ENCODE measurements around the gene TUBA1A.
A peak's percentile ranks its signal among the peaks of the same experiment; 100 is the strongest.
"Not testable (repeated sequence)": the region's sequence is repeated elsewhere in the genome, so short reads cannot be mapped to it uniquely, and the experiment has no call there.

The TUBA1A gene

GRCh38 chr12:49188916-49189367, at the start of gene TUBA1A:
TUBA1A (minus strand) TSS chr12:49189080; CDS start chr12:49188979, 101 bp downstream.
- peak; percentile 99 for DNase-seq (ENCODE audit: low read depth, low spot score)

GRCh38 chr12:49236423-49236822, 47.5 kb upstream of the TUBA1A start:
- DNase-seq (ENCODE audit: low read depth, low spot score): no peak

GRCh38 chr12:49233842-49234526, 45.1 kb upstream of the TUBA1A start:
- DNase-seq (ENCODE audit: low read depth, low spot score): no peak

- peak; percentile 88 for DNase-seq (ENCODE audit: low read depth, low spot score)
These were observed 44.3 kb upstream of the TUBA1A start for GRCh38 chr12:49232940-49233841.

GRCh38 chr12:49231878-49232655, 43.2 kb upstream of the TUBA1A start:
- DNase-seq (ENCODE audit: low read depth, low spot score): peak; percentile 54

GRCh38 chr12:49230805-49231194, 41.9 kb upstream of the TUBA1A start:
- no peak for DNase-seq (ENCODE audit: low read depth, low spot score)

GRCh38 chr12:49230176-49230804, 41.4 kb upstream of the TUBA1A start:
- DNase-seq (ENCODE audit: low read depth, low spot score): no peak

GRCh38 chr12:49228653-49229052, 39.8 kb upstream of the TUBA1A start:
- no peak for DNase-seq (ENCODE audit: low read depth, low spot score)

GRCh38 chr12:49227713-49228112, 38.8 kb upstream of the TUBA1A start:
- DNase-seq (ENCODE audit: low read depth, low spot score): no peak

GRCh38 chr12:49225576-49226166, 36.8 kb upstream of the TUBA1A start:
- DNase-seq (ENCODE audit: low read depth, low spot score): no peak

GRCh38 chr12:49223590-49224369, 34.9 kb upstream of the TUBA1A start:
- DNase-seq (ENCODE audit: low read depth, low spot score): no peak

- DNase-seq (ENCODE audit: low read depth, low spot score): no peak
These were observed 34.2 kb upstream of the TUBA1A start for GRCh38 chr12:49223122-49223521.

GRCh38 chr12:49220972-49221371, 32.1 kb upstream of the TUBA1A start:
- DNase-seq (ENCODE audit: low read depth, low spot score): no peak

- DNase-seq (ENCODE audit: low read depth, low spot score): no peak
These were observed 30.6 kb upstream of the TUBA1A start for GRCh38 chr12:49219417-49220026.

GRCh38 chr12:49212572-49212971, 23.7 kb upstream of the TUBA1A start:
- DNase-seq (ENCODE audit: low read depth, low spot score): no peak

GRCh38 chr12:49210703-49211102, 21.8 kb upstream of the TUBA1A start:
- not testable (repeated sequence) for DNase-seq (ENCODE audit: low read depth, low spot score)

- DNase-seq (ENCODE audit: low read depth, low spot score): no peak
These were observed 19.8 kb upstream of the TUBA1A start for GRCh38 chr12:49208676-49209075.

- no peak for DNase-seq (ENCODE audit: low read depth, low spot score)
These were observed 19.3 kb upstream of the TUBA1A start for GRCh38 chr12:49208146-49208545.

- no peak for DNase-seq (ENCODE audit: low read depth, low spot score)
These were observed 17.5 kb upstream of the TUBA1A start for GRCh38 chr12:49206389-49206788.
